GM12891 (cell line): ENCODE data around the gene SPDYE2B.
"Not testable (repeated sequence)": the region's sequence is repeated elsewhere in the genome, so short reads cannot be mapped to it uniquely, and the experiment has no call there.

Experiments
- POLR2A ChIP-seq: IDR thresholded peaks from 2 replicates; pipeline ENCODE4 v1.6.1; 2011; ENCODE audit warnings: low read depth, low read length, control low read depth
- POLR2AphosphoS5 ChIP-seq: IDR thresholded peaks from 2 replicates; pipeline ENCODE4 v1.6.1; 2011; ENCODE audit warnings: low read depth, low read length, control low read depth

- TF ChIP-seq POLR2A, POLR2AphosphoS5: not testable (repeated sequence)
These were observed 16.7 kb downstream of the SPDYE2B start for GRCh38 chr7:102666850-102667249.
